Stimulated activated memory B cell treated with anti-CD40 and anti-IgM and Interleukin-4, amounts not matched to agents 10 μg/mL and 1 μg/mL and 100 μg/mL, for 72 hours (primary cell): ENCODE results near the gene PRDX1.

Experiments
- ATAC-seq: fragments of 150-1000 bp; cut with Tn5 transposase; 2 replicates; pipeline ENCODE4 v1.10.0; 2021
- H3K27ac Mint-ChIP-seq: one replicate; pipeline ENCODE4 v1.8.0; 2022; ENCODE audit warnings: mild to moderate bottlenecking, mixed read lengths
- H3K27me3 Mint-ChIP-seq: one replicate; pipeline ENCODE4 v1.8.0; 2022; ENCODE audit warnings: mixed read lengths
- H3K36me3 Mint-ChIP-seq: one replicate; pipeline ENCODE4 v1.8.0; 2022; ENCODE audit warnings: mixed read lengths
- H3K4me1 Mint-ChIP-seq: one replicate; pipeline ENCODE4 v1.8.0; 2022; ENCODE audit warnings: mixed read lengths
- H3K4me3 Mint-ChIP-seq: one replicate; pipeline ENCODE4 v1.8.0; 2022; ENCODE audit warnings: mild to moderate bottlenecking, moderate library complexity, mixed read lengths
- H3K9me3 Mint-ChIP-seq: one replicate; pipeline ENCODE4 v1.8.0; 2022; ENCODE audit warnings: mixed read lengths

The PRDX1 gene

DNA sequence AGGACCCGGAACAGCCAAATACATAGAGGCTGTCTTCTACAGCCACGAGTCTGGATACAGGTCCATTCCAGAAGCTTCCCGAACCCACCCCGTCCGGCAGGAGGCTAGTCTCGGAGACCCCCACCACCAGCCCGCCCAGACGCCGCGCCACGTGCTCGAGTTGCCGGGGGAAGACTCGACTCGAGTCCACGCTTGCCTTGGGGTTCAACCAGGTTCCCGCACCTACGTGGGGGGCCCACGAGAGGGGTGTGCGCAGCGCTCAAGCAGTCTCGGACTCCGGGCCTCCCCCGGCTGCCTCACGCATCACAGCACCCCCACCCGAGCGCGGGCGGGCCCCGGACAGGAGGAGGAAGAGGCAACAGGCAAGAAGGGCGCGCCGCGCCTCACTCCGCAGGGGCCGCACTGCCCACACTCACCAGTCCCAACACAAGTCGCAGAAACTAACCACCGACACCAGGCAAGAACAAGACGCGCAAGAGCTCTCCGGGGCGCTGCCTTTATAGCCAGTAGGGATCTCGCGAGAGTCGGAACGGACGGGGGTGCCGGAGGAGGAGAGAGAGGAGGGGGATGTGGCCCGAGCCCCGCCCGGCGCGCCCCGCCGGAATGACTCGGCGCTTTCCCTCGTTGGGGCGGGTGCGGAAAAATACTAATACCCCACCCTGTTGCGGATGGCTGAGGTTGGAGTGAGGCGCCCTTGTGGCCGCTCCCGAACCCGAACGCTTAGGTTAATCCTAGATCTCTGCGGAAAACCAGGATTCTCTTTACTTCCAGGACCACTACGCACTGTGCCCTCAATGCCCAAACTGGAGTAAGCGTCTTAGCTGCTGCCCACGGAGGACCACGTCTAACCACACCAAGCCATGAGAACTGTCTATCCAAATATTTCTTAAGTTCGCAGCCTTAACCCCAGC is at the start of gene PRDX1:
Gene PRDX1 (minus strand): TSS at position 472 of the 911 bp plus-strand sequence. CDS start 2,841 bp downstream, outside the sequence.
- Mint-ChIP-seq H3K4me3 (peak within 1 kb of the TSS; percentile 99), H3K27ac (peak within 1 kb of the TSS; percentile 96), H3K27me3 (no peaks in the 10 kb centered on the region), H3K9me3 (no peaks in the 10 kb centered on the region), H3K4me1 (peaks cover 49% of the 10 kb centered on the region), H3K36me3 (peaks cover 19% of the 10 kb centered on the region)
- peak; percentile 95 for ATAC-seq

DNA sequence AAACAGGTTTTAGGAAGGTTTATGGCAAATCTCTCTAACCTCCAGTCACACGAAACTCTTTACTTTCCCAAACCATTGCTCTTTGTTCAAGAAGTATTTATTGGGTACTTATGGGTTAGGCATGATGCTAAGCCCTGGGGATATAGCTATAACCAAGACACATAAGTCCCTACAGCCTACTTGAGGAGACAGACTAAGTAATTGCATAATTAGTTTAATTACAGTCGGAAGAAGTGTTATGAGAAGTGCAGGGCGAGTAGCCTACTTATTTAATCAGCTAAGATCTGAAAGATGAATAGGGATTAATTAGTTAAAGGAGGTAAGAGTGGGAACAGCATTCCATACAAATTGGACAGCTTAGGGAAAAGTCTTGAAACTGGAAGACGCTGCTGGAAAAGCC is 48.9 kb upstream of the PRDX1 start:
- no peak overlapping the region for H3K4me3 Mint-ChIP-seq

DNA sequence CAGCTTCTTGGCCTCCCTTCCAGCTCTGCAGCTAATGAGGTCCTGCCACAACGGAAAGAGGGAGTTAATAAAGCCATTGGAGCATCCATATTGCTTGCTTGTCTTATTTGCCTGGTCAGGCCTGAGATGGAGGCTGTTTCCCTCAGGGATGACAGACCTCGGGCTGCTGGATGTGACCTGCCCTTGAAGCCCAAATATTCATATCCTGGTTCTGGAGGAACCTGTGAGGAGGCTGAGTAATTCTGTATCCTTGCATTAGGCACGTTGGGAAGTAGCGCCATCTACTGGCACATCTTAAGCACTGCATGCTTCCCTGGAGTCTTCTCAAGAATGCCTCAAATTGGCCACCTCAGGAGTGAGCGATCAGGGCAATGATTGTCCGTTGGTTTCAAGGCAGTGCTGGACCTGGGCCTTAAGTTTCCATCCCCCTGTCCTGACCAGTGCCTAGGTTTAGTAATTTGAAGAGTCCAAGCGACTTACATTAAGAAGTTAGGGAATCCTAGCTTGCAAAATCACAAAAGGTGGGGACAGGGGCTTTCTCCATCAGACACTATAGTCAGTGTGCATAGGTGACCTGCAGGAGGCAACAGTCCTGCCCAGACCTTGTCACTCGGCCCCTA is 48.4 kb upstream of the PRDX1 start:
- Mint-ChIP-seq H3K27ac (peak overlapping the region; percentile 42), H3K9me3 (no peaks in the 10 kb centered on the region)

More for the DNA sequence above, 48.9 kb upstream of the PRDX1 start:
- H3K27ac Mint-ChIP-seq: no peak overlapping the region
- H3K27me3 Mint-ChIP-seq: no peaks in the 10 kb centered on the region
- no peak for ATAC-seq
- peaks cover 45% of the 10 kb centered on the region for H3K36me3 Mint-ChIP-seq
- peaks cover 8% of the 10 kb centered on the region for H3K4me1 Mint-ChIP-seq
- no peaks in the 10 kb centered on the region for H3K9me3 Mint-ChIP-seq

DNA sequence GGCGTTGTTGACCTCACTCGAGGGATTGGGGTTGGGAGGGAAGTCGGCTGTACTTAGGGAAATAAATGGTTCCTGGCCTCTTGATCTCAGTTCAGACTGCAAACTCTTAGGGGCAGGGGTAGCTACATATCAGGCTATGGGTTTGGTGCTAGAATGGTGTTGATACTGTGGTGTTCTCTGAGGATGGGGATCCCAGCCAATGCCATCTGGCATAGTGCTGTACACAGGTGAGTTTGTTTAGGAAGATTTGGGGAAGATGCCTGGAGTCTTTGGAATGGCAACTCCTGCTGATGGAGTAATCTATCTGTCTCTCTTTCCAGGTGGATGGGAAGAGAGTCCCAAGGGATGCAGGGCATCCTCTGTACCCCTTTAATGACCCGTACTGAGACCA is 47.9 kb upstream of the PRDX1 start:
- peak overlapping the region; percentile 42 for H3K27ac Mint-ChIP-seq
- ATAC-seq: no peak
- peaks cover 8% of the 10 kb centered on the region for H3K4me1 Mint-ChIP-seq

More for the DNA sequence above, 48.4 kb upstream of the PRDX1 start:
- Mint-ChIP-seq H3K36me3 (peaks cover 45% of the 10 kb centered on the region), H3K27me3 (no peaks in the 10 kb centered on the region), H3K4me3 (no peak overlapping the region), H3K4me1 (peaks cover 8% of the 10 kb centered on the region)
- ATAC-seq: peak; percentile 90

DNA sequence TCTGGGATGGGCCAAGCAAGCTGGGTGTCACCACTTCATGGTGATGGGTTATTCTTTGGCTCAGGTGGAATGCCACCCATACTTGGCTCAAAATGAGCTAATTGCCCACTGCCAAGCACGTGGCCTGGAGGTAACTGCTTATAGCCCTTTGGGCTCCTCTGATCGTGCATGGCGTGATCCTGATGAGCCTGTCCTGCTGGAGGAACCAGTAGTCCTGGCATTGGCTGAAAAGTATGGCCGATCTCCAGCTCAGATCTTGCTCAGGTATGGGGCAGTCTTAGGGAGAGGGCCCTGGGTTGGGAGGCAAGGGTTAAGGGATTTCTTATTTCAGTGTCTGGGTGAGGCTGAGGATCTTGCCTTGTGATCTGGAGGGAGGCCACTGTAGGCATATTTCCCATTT is 46.7 kb upstream of the PRDX1 start:
- Mint-ChIP-seq H3K27me3 (no peaks in the 10 kb centered on the region), H3K27ac (no peak overlapping the region), H3K36me3 (peaks cover 55% of the 10 kb centered on the region), H3K9me3 (no peaks in the 10 kb centered on the region), H3K4me3 (no peak overlapping the region), H3K4me1 (peaks cover 8% of the 10 kb centered on the region)
- no peak for ATAC-seq

More for the DNA sequence above, 47.9 kb upstream of the PRDX1 start:
- Mint-ChIP-seq H3K9me3 (no peaks in the 10 kb centered on the region), H3K27me3 (no peaks in the 10 kb centered on the region), H3K36me3 (peaks cover 47% of the 10 kb centered on the region), H3K4me3 (no peak overlapping the region)

DNA sequence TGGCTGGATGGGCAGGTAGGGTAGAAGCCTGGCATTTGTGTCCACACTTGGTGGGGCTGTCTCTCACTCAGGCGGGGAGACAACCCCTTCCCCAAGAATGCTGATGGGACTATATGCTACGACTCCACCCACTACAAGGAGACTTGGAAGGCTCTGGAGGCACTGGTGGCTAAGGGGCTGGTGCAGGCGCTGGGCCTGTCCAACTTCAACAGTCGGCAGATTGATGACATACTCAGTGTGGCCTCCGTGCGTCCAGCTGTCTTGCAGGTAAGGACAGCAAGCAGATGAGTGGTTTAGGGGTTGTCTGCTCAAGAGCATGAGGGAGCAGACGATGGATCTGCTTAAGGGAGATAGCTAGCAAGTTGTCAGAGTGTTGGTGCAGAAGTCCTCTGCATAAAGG is 46.2 kb upstream of the PRDX1 start:
- no peaks in the 10 kb centered on the region for H3K27me3 Mint-ChIP-seq
- H3K36me3 Mint-ChIP-seq: peaks cover 55% of the 10 kb centered on the region
- no peak for ATAC-seq
- no peak overlapping the region for H3K27ac Mint-ChIP-seq
- no peaks in the 10 kb centered on the region for H3K9me3 Mint-ChIP-seq
- peaks cover 8% of the 10 kb centered on the region for H3K4me1 Mint-ChIP-seq
- no peak overlapping the region for H3K4me3 Mint-ChIP-seq

DNA sequence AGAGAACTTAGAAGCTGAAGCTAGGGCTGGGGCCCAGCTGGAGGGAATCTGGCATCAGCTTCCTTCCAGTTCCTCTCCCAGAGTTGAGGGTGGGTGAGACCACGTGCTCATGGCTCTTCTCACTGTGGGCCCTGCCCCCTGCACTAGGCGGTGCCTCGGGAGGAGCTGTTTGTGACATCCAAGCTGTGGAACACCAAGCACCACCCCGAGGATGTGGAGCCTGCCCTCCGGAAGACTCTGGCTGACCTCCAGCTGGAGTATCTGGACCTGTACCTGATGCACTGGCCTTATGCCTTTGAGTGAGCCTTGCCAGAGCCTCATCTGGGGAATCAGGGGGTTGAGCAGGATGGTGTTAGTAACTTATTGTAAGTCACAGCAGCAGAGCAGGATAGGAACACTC is 45.0 kb upstream of the PRDX1 start:
- Mint-ChIP-seq H3K9me3 (no peaks in the 10 kb centered on the region), H3K36me3 (peaks cover 59% of the 10 kb centered on the region), H3K27me3 (no peaks in the 10 kb centered on the region), H3K4me1 (peaks cover 8% of the 10 kb centered on the region), H3K27ac (no peak overlapping the region), H3K4me3 (no peak overlapping the region)
- no peak for ATAC-seq

DNA sequence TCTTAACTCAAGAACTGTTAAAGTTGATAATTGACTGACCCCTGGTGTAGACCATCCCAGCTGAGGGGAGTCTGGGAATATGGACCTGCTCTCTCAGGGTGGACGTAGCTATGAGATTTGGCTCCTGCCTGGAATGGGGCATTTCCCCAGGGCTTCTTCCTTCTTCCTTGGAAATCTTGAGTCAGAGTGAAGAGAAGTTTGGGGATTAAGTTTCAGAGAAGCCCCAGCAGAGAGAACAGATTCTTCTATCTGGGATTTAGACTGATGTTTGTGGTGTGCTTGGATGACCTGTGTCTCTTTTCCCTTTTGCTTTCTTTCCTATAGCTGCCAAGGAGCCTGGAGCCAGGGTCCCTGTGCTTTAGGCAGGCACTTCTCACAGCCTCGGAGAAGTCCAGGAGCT is 42.2 kb upstream of the PRDX1 start:
- no peak overlapping the region for H3K4me3 Mint-ChIP-seq
- peaks cover 47% of the 10 kb centered on the region for H3K36me3 Mint-ChIP-seq
- H3K27me3 Mint-ChIP-seq: no peaks in the 10 kb centered on the region
- no peak for ATAC-seq
- no peak overlapping the region for H3K27ac Mint-ChIP-seq
- no peaks in the 10 kb centered on the region for H3K9me3 Mint-ChIP-seq
- peaks cover 9% of the 10 kb centered on the region for H3K4me1 Mint-ChIP-seq

DNA sequence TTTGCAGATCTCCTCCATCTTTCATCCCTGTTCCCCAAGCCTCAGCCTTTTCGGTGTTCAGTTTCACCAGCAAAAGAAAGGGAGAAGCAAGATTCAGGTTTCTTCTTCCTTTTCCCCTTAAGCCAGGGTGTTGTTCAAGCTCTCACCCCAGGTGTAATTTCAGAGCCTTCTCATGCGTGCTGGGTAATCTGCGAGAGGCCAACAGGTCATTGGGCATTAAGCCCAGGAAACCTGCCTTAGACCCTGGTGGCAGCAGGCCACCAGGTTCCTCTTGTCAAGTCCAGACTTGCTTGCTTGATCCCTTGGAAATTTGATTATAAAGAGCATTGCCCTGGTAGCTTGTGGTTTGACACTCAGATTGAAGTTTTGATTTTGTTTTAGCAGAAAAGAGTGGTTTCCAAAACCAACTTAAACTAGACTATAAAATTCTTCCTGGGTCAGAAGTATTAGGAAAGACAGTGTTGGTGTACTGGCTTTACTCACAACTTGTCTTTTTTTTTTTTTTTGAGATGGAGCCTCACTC is 35.8 kb upstream of the PRDX1 start:
- Mint-ChIP-seq H3K36me3 (peaks cover 28% of the 10 kb centered on the region), H3K9me3 (no peaks in the 10 kb centered on the region), H3K27ac (peak overlapping the region; percentile 39), H3K27me3 (no peaks in the 10 kb centered on the region), H3K4me3 (no peak overlapping the region), H3K4me1 (peaks cover 24% of the 10 kb centered on the region)
- ATAC-seq: no peak

DNA sequence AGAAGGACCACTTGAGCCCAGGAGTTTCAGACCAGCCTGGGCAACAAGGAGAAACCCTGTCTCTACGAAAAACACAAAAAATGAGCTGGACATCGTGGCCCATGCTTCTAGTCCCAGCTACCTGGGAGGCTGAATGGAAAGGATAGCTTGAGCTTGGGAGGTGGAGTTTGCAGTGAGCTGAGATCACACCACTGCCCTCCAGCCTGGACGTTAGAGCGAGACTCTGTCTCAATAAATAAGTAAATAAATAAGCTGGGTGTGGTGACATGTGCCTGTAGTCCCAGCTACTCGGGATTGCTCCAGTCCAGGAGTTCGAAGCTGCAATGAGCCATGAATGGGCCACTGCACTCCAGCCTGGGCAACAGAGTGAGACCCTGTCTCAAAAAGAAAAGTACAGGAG is 32.5 kb upstream of the PRDX1 start:
- peaks cover 32% of the 10 kb centered on the region for H3K4me1 Mint-ChIP-seq
- H3K4me3 Mint-ChIP-seq: no peak overlapping the region
- H3K9me3 Mint-ChIP-seq: no peaks in the 10 kb centered on the region
- no peaks in the 10 kb centered on the region for H3K27me3 Mint-ChIP-seq
- peaks cover 21% of the 10 kb centered on the region for H3K36me3 Mint-ChIP-seq
- no peak overlapping the region for H3K27ac Mint-ChIP-seq
- no peak for ATAC-seq

DNA sequence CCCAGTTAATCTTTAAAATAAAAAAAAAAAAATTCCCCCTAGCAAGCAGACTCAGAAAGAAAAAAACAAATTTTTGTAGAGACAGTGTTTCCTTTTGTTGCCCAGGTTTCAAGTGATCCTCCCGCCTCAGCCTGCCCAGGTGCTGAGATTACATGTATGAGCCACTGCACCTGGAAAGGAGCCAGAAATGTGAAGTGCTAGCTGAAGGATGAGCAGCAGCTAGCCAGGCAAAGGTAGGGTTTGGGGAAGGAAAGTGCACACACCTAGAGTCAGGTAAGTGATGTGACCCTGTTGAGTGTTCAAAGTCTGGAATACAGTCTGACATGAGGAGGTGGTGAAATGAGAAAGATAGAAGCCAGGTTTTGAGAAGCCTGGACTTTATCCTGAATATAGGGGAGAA is 30.6 kb upstream of the PRDX1 start:
- no peaks in the 10 kb centered on the region for H3K9me3 Mint-ChIP-seq
- peak overlapping the region; percentile 93 for H3K27ac Mint-ChIP-seq
- ATAC-seq: no peak
- no peaks in the 10 kb centered on the region for H3K27me3 Mint-ChIP-seq
- H3K4me1 Mint-ChIP-seq: peaks cover 25% of the 10 kb centered on the region
- H3K36me3 Mint-ChIP-seq: peaks cover 21% of the 10 kb centered on the region
- H3K4me3 Mint-ChIP-seq: peak overlapping the region; percentile 58

DNA sequence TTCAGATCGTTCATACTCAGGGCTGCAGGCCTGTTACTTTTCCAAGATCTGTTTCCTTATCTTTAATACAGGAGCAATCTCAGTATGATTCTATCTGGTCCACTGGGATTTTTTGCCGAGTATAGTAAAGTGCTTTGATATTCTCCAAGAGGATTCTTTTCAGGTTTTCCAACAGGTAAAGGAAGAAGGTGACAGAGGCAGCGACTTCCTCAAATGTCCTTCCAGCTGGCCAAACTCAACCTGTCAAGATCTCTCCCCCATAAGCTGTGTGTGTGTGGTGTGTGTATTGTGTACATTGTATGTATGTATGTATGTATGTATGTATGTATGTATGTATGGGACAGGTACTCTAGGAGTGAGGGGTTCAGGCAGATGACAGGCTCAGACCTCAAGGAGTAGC is 30.0 kb upstream of the PRDX1 start:
- H3K9me3 Mint-ChIP-seq: no peaks in the 10 kb centered on the region
- H3K27me3 Mint-ChIP-seq: no peaks in the 10 kb centered on the region
- peak overlapping the region; percentile 96 for H3K4me3 Mint-ChIP-seq
- H3K4me1 Mint-ChIP-seq: peaks cover 27% of the 10 kb centered on the region
- H3K27ac Mint-ChIP-seq: peak overlapping the region; percentile 93
- ATAC-seq: no peak
- peaks cover 21% of the 10 kb centered on the region for H3K36me3 Mint-ChIP-seq

DNA sequence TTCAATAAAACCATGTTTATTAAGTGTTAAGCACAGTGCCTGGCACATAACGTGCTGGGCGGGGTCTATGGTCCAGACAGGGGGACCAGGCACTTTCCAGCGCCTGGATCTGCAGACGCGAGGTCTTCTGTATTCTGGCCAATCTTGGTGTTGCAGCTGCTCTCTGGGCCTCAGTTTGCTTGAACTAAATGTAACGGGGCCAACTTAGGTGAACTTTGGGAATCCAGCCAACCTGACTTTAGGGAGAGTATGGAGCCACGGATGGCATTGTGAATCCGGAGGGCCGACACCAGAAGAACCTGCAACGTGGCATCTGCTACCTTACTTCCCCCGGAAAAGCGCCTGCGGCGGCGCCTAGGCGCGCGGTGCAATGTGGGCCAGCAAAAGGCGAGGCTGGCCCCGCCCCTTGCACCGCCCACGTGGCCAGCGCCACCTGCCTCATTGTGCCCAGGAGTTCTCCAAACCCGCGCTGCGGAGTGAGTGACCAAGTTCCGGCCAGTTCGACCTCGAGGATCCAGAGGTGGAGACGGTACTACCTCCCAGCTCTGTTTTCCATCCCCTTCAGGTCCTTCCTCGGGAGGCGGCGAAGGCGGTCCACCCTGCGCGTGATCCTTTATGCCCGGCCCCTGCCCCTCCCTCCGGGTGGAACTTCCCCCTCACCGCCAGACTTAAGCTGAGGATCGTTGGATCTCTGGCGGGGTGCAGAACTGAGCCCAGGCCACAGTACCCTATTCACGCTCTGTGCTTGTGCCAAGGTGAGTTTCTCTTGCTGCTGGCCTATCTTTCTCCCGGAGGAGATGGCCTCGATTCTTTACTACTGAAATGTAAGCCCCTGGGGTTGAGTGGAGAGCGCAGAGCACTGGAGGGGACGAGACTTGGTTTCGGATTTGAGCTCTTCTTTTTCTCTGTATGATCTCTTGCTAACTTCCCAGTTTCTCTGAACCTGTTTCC is 29.0 kb upstream of the PRDX1 start, which contains the start of gene AKR1A1:
Gene AKR1A1 (plus strand): TSS at position 426 of the 951 bp plus-strand sequence. CDS start 10,969 bp downstream, outside the sequence.
- H3K9me3 Mint-ChIP-seq: no peaks in the 10 kb centered on the region
- no peaks in the 10 kb centered on the region for H3K27me3 Mint-ChIP-seq
- ATAC-seq: peak; percentile 97
- H3K4me3 Mint-ChIP-seq: peak within 1 kb of the TSS; percentile 96
- H3K27ac Mint-ChIP-seq: peak within 1 kb of the TSS; percentile 93
- peaks cover 37% of the 10 kb centered on the region for H3K4me1 Mint-ChIP-seq
- peaks cover 17% of the 10 kb centered on the region for H3K36me3 Mint-ChIP-seq

DNA sequence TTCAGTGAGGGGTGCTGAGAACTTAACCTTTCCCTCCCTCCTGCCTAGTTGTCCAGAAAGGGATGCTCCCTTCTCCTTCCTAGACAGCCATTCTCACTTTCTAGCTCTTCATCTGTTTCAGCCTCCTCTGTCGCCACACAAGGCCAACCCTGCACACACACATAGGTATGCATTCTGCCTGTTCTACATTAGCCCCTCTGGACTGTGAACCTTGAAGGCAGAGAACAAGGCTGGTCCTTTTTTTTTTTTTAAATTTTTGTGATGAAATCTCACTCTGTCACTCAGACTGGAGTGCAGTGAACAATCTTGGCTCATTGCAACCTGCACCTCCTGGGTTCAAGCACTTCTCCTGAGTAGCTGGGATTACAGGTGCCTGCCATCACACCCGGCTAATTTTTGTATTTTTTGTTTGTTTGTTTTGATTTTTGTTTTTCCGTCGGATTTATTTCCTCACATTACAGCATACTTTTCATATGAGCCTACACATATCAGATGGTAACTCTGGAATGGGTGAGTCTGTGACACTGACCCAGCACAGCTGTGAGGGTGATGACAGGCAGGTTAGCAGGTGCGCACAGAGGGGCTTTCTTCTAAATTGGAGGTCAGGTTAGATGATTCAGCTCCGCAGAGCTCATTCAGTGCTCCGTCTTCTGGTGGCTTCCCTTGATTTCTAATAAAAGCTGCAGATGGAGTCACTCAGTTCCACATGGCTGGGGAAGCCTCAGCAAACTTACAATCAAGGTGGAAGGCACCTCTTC is 24.0 kb upstream of the PRDX1 start:
- H3K9me3 Mint-ChIP-seq: no peaks in the 10 kb centered on the region
- no peak for ATAC-seq
- H3K27ac Mint-ChIP-seq: peak overlapping the region; percentile 71
- no peaks in the 10 kb centered on the region for H3K36me3 Mint-ChIP-seq
- peak overlapping the region; percentile 34 for H3K4me3 Mint-ChIP-seq
- H3K27me3 Mint-ChIP-seq: no peaks in the 10 kb centered on the region
- H3K4me1 Mint-ChIP-seq: peaks cover 55% of the 10 kb centered on the region
